Cardiac muscle cell (in vitro differentiated cells and primary cell): Measurements from ENCODE around the gene XPO6. TPM values are rescaled to one million over a fixed set of nuclear protein-coding genes. Genes with fewer than 3 reads are reported as not detected.

Experiments used
- DNase-seq, 2 donors: peaks; one replicate each; pipeline versions ENCODE4 v3.0.0 to v3.0.0-alpha.2; 2010 to 2017; ENCODE audit warnings: low read depth in 1 of 2, low spot score in 1 of 2
- H3K27ac ChIP-seq: fragments of 200-600 bp; sonication (generic); 2 replicates; pipeline ENCODE4 v1.5.1; 2016
- H3K27me3 ChIP-seq: fragments of 200-600 bp; sonication (generic); 2 replicates; pipeline ENCODE4 v1.6.0; 2016; ENCODE audit warnings: control low read depth
- H3K36me3 ChIP-seq: fragments of 200-600 bp; sonication (generic); 2 replicates; pipeline ENCODE4 v1.5.1; 2016; ENCODE audit warnings: control low read depth
- H3K4me1 ChIP-seq: fragments of 200-600 bp; sonication (generic); 2 replicates; pipeline ENCODE4 v1.8.1; 2017; ENCODE audit warnings: low read depth, mild to moderate bottlenecking, mixed run types
- H3K4me3 ChIP-seq: fragments of 200-600 bp; sonication (generic); 2 replicates; pipeline ENCODE4 v1.5.1; 2016; ENCODE audit warnings: mild to moderate bottlenecking
- H3K9me3 ChIP-seq: fragments of 200-600 bp; sonication (generic); 2 replicates; pipeline ENCODE4 v1.5.1; 2017; ENCODE audit warnings: low read depth, mild to moderate bottlenecking, control low read depth
- CTCF ChIP-seq: IDR thresholded peaks from 2 replicates; pipeline ENCODE4 v1.5.1; 2012; ENCODE audit warnings: low read depth, mild to moderate bottlenecking, low read length
- polyA plus RNA-seq: library from polyadenylated mRNA; unstranded; fragments of >200 nt; fragmentation: Nextera tagmentation; extraction: Ambion mirVana; gene quantifications from 2 replicates; pipeline ENCODE4 v1.2.1, GENCODE V29; 2016
- total RNA-seq: library from RNA; depleted of rRNA; stranded (reverse); fragments of >200 nt; gene quantifications from 2 replicates; pipeline ENCODE4 v1.2.3, GENCODE V29; 2016

XPO6 gene
- total and polyA plus RNA-seq, 2 experiments from 2014 or later: 34.8 to 79.8 TPM

GRCh38 chr16:28087675-28088300, 124.0 kb downstream of the XPO6 start:
- no peaks in the 10 kb centered on the region for H3K27me3 ChIP-seq
- no peak overlapping the region for H3K4me3 ChIP-seq
- TF ChIP-seq CTCF: no peak
- H3K9me3 ChIP-seq: no peaks in the 10 kb centered on the region
- H3K4me1 ChIP-seq: peaks cover 2% of the 10 kb centered on the region
- no peak for DNase-seq
- no peaks in the 10 kb centered on the region for H3K36me3 ChIP-seq
- H3K27ac ChIP-seq: no peak overlapping the region

GRCh38 chr16:28087140-28087660, 124.6 kb downstream of the XPO6 start:
- no peaks in the 10 kb centered on the region for H3K9me3 ChIP-seq
- H3K36me3 ChIP-seq: no peaks in the 10 kb centered on the region
- H3K4me1 ChIP-seq: no peaks in the 10 kb centered on the region
- DNase-seq: no peak
- no peaks in the 10 kb centered on the region for H3K27me3 ChIP-seq
- H3K4me3 ChIP-seq: no peak overlapping the region
- no peak for TF ChIP-seq CTCF
- no peak overlapping the region for H3K27ac ChIP-seq

- Histone ChIP-seq H3K9me3 (no peaks in the 10 kb centered on the region), H3K4me1 (no peaks in the 10 kb centered on the region), H3K4me3 (no peak overlapping the region), H3K36me3 (no peaks in the 10 kb centered on the region), H3K27me3 (no peaks in the 10 kb centered on the region), H3K27ac (no peak overlapping the region)
- no peak for TF ChIP-seq CTCF
- DNase-seq: no peak
Observed at GRCh38 chr16:28086186-28087139, 125.3 kb downstream of the XPO6 start.

GRCh38 chr16:28085389-28086171, 126.2 kb downstream of the XPO6 start:
- TF ChIP-seq CTCF: no peak
- no peaks in the 10 kb centered on the region for H3K4me1 ChIP-seq
- DNase-seq: no peak

GRCh38 chr16:28084209-28084608, 127.6 kb downstream of the XPO6 start:
- no peak for TF ChIP-seq CTCF
- H3K27ac ChIP-seq: no peak overlapping the region
- no peak overlapping the region for H3K4me3 ChIP-seq
- H3K27me3 ChIP-seq: no peaks in the 10 kb centered on the region
- H3K4me1 ChIP-seq: no peaks in the 10 kb centered on the region
- no peaks in the 10 kb centered on the region for H3K9me3 ChIP-seq
- no peak for DNase-seq
- no peaks in the 10 kb centered on the region for H3K36me3 ChIP-seq

More at GRCh38 chr16:28085389-28086171, 126.2 kb downstream of the XPO6 start:
- no peak overlapping the region for H3K4me3 ChIP-seq
- H3K27me3 ChIP-seq: no peaks in the 10 kb centered on the region
- H3K9me3 ChIP-seq: no peaks in the 10 kb centered on the region
- no peak overlapping the region for H3K27ac ChIP-seq
- no peaks in the 10 kb centered on the region for H3K36me3 ChIP-seq
